ENCODE results near the gene ELOVL6. TPM values are rescaled to one million over a fixed set of nuclear protein-coding genes. Genes with fewer than 3 reads are reported as not detected.
A peak's percentile ranks its signal among the peaks of the same experiment; 100 is the strongest.

Gene ELOVL6
- total and polyA plus RNA-seq, 2 of the 4 experiments (the other 2 are of a cell fraction) = 17.9 to 19.0 TPM

GRCh38 chr4:110119880-110120279, 78.5 kb downstream of the ELOVL6 start:
- ATAC-seq (ENCODE audit: low read depth) (peak; percentile 86), DNase-seq (peak; percentile 76)
- BruUV-seq (replicated peaks) = no TSS peak
- H3K27me3 ChIP-seq (ENCODE audit: control insufficient read depth, insufficient read depth, low read length) = no peaks in the 10 kb centered on the region
- dilution Hi-C loops (cut with HindIII; ENCODE audit: low sequenced_read_pairs, unreplicated experiment) = no loop called here
- H4K5ac ChIP-seq (ENCODE audit: low read depth, low read length) = no peak overlapping the region
- H3K4me2 ChIP-seq (ENCODE audit: low read depth, low read length) = peak overlapping the region; percentile 84; the same call in 1 of the 2 replicates
- H3K23ac ChIP-seq (ENCODE audit: low read depth, low read length) = no peak overlapping the region
- no peaks in the 10 kb centered on the region; the same call in 1 of the 2 replicates for H3K36me3 ChIP-seq (ENCODE audit: control insufficient read depth, insufficient read depth, low read length)
- peak overlapping the region; percentile 68; the same call in 1 of the 2 replicates for H3K18ac ChIP-seq (ENCODE audit: low read depth, low read length)
- H2AK5ac ChIP-seq (ENCODE audit: low read depth, low read length) = no peak overlapping the region
- no peak overlapping the region for H4K8ac ChIP-seq (ENCODE audit: low read depth in 2 of 2, low read length in 2 of 2)
- no peak overlapping the region for H2BK5ac ChIP-seq (ENCODE audit: low read depth, low read length, poor library complexity, severe bottlenecking)
- H3K56ac ChIP-seq (ENCODE audit: extremely low read depth, insufficient read depth, low read length) = no peak overlapping the region
- intact Hi-C loops (cut with micrococcal nuclease) = no loop called here
- H3K79me1 ChIP-seq (ENCODE audit: low read depth in 1 of 2, low read length in 2 of 2) = peaks cover 4 to 7% of the 10 kb centered on the region in 2 experiments; a peak in 2 of 4 replicates
- no peak overlapping the region for H2AFZ ChIP-seq (replicated peaks; ENCODE audit: low read length, poor library complexity)
- H3K27ac ChIP-seq (ENCODE audit: insufficient read depth, low read length) = no peak overlapping the region
- H3K14ac ChIP-seq (replicated peaks; ENCODE audit: low read depth, low read length) = no peak overlapping the region
- no peak overlapping the region for H2BK15ac ChIP-seq (ENCODE audit: low read depth, low read length)
- CTCF ChIA-PET = no interaction called here
- in situ Hi-C loops (cut with MboI; ENCODE audit: low sequenced_read_pairs) = no loop called here
- POLR2A ChIA-PET (ENCODE audit: unreplicated experiment) = no interaction called here
- H4K20me1 ChIP-seq (ENCODE audit: insufficient read depth, low read length) = no peaks in the 10 kb centered on the region
- H2BK120ac ChIP-seq (ENCODE audit: low read depth, low read length) = no peak overlapping the region
- peaks cover 4% of the 10 kb centered on the region; the same call in 1 of the 2 replicates for H3K9me1 ChIP-seq (ENCODE audit: insufficient read depth, low read length)
- peak; percentile 79 for TF ChIP-seq CEBPB (IDR thresholded peaks at IDR 0.05; ENCODE audit: low read depth, low read length)
- no peak for TF ChIP-seq CHD1 (IDR thresholded peaks at IDR 0.05; ENCODE audit: low read depth, low read length)
- TF ChIP-seq ELK1 (IDR thresholded peaks at IDR 0.05; ENCODE audit: borderline replicate concordance, low read depth, low read length) = no peak
- TF ChIP-seq NFE2L2 (IDR thresholded peaks at IDR 0.05; ENCODE audit: low read depth, low read length) = no peak
- peak; percentile 76; the same call in 1 of the 2 replicates for TF ChIP-seq MXI1 (IDR thresholded peaks at IDR 0.05; ENCODE audit: borderline replicate concordance, low read depth, low read length)
- H3K9me3 ChIP-seq (ENCODE audit: control insufficient read depth, insufficient read depth, low read length) = no peaks in the 10 kb centered on the region; the same call in 1 of the 2 replicates
- no peak overlapping the region for H3K9ac ChIP-seq (ENCODE audit: low read depth, low read length)
- no peak overlapping the region for H3K4me3 ChIP-seq (ENCODE audit: insufficient read depth, low read depth, low read length)
- peaks cover 5% of the 10 kb centered on the region for H3K4me1 ChIP-seq (ENCODE audit: control insufficient read depth, insufficient read depth, low read length)
- no CpG with 5 or more reads among the region's 1 CpG for WGBS, 2 experiments (ENCODE audit: extremely low coverage in 2 of 2, insufficient read length in 1 of 2)
- H2BK20ac ChIP-seq (ENCODE audit: low read depth, low read length) = no peak overlapping the region
- no peak overlapping the region for H4K91ac ChIP-seq (ENCODE audit: insufficient read depth, low read depth, low read length)
- no peak overlapping the region for H3K4ac ChIP-seq (ENCODE audit: low read depth, low read length)
- H2AK9ac ChIP-seq (replicated peaks; ENCODE audit: low read depth, low read length, poor library complexity) = no peak overlapping the region
